Fibroblast of mammary gland (primary cell): ENCODE data around the gene DEF6.

ENCODE experiments used
- DNase-seq: peaks from one replicate; pipeline ENCODE4 v3.0.0-alpha.2; 2010; ENCODE audit warnings: low read depth
- H3K4me3 ChIP-seq: 2 replicates; pipeline ENCODE4 v1.5.1; 2011; ENCODE audit warnings: low read depth, mild to moderate bottlenecking, low read length, moderate library complexity; ENCODE audit not compliant: control insufficient read depth
- TF ChIP-seq, protein P1 (sequence below): conservative IDR thresholded peaks from 2 replicates; pipeline ENCODE4 v1.5.1; 2011; ENCODE audit warnings: low read depth, low read length, inconsistent platforms; ENCODE audit not compliant: control insufficient read depth, insufficient read depth

DEF6 gene

DNA sequence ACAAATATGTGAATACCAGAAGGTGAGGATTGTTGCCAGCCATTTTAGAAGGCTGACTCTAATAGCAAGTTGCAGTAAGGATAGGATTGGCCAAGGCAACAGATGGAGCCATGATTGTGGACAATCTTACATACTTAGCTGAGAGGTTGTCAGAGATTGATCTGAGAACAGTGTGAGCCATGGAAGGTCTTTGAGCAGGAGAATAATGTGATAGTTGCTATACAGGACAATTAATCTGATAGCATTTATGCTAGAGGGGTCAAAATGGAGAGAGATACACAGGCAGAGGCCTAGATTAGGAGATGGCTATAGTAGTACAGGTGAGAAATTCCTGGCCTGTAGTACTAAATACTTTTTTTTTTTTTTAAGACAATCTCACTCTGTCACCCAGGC is 68.6 kb downstream of the DEF6 start:
- TF ChIP-seq, protein P1, sequence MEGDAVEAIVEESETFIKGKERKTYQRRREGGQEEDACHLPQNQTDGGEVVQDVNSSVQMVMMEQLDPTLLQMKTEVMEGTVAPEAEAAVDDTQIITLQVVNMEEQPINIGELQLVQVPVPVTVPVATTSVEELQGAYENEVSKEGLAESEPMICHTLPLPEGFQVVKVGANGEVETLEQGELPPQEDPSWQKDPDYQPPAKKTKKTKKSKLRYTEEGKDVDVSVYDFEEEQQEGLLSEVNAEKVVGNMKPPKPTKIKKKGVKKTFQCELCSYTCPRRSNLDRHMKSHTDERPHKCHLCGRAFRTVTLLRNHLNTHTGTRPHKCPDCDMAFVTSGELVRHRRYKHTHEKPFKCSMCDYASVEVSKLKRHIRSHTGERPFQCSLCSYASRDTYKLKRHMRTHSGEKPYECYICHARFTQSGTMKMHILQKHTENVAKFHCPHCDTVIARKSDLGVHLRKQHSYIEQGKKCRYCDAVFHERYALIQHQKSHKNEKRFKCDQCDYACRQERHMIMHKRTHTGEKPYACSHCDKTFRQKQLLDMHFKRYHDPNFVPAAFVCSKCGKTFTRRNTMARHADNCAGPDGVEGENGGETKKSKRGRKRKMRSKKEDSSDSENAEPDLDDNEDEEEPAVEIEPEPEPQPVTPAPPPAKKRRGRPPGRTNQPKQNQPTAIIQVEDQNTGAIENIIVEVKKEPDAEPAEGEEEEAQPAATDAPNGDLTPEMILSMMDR: no peak
- H3K4me3 ChIP-seq: no peak overlapping the region
- no peak for DNase-seq

DNA sequence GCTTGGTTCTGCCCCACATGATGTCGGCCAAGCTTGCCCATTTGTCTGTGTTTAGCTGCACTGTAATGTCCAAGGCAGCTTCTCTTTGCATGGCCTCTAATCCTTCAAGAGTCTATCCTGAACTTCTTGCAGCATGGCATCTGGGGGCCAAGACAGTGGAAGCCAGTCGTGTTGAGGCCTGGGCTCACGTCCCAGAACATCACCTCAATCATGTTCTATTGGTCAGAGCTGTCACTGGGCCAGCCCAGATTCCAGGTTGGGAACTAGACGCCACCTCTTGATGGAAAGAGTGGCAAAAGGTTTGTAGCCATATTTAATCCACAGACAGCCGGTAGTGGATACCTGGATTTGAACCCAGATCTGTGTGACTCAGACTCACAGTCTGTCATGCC is 70.0 kb downstream of the DEF6 start:
- DNase-seq: no peak
- H3K4me3 ChIP-seq: no peak overlapping the region
- TF ChIP-seq, protein P1: no peak

DNA sequence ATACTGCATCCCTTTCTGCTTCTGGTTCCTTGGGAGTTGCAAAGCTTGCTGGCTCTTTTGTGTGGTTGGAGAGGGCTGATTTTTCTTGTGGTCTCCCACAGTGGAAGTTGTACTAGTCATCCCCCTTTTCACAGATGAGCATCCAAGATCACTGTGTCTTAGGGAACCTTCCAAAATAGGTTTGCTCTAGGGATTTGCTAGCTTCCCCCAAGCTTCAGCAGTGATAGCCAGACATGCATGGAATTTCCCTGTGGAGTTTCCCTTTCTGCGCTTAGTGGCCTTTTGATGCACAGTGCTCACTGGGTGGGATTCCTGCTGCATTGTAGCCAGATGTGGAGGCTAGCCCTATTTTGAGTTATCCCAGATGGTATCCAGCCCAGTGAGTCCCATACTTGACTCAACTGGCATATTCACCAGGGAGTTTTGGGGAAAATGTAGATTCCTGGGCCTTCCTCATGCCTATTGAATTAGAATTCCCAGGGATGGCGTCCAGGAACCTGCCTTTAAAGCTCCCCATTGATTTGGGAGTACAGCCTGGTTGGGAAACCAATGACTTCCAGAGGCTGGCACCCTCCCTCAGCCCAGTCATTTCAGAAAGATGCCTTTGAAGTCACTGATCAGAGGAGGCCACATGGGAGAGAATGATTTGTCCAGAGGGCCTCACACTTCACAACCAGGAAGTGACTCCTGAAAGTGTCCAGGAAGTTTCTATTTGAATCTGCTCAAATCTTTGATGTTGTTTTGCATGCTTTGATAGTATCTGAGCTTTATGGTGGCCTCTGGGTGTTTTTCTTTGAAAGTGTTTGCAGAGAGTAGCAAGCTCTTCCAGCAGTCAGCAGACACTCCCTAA is 70.6 kb downstream of the DEF6 start:
- peak; percentile 83 for DNase-seq
- TF ChIP-seq, protein P1: no peak
- no peak overlapping the region for H3K4me3 ChIP-seq

DNA sequence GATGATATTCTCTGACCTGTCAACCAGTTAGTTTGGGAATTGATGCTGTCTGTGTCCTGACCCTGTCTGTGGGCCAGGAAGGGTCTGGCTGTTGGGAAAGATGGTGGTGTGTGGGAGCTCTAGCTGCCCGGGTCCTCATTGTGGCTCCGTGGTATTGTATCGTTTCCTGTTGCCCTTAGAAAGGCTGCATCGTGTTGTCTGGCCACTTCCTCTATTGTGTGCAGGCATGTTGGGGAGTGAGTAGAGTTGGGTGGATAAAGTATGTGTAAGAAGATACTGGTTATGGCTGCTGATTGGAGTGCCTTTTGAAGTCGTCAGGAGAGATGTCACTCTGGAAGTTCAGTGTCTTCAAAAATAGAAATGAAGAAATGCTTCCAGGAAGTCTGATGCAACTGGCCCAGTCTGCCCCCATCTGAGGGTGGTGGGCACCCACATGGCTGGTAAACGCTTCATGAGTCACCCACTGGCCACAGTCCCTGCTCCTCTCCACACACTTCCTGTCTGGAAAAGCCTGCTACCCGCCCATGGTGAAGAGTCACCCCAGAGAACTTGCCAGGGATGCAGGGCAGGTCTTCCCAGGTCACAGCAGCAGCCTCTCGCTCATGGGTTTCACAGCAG is 72.6 kb downstream of the DEF6 start:
- H3K4me3 ChIP-seq: no peak overlapping the region
- DNase-seq: peak; percentile 97
- TF ChIP-seq, protein P1: no peak

DNA sequence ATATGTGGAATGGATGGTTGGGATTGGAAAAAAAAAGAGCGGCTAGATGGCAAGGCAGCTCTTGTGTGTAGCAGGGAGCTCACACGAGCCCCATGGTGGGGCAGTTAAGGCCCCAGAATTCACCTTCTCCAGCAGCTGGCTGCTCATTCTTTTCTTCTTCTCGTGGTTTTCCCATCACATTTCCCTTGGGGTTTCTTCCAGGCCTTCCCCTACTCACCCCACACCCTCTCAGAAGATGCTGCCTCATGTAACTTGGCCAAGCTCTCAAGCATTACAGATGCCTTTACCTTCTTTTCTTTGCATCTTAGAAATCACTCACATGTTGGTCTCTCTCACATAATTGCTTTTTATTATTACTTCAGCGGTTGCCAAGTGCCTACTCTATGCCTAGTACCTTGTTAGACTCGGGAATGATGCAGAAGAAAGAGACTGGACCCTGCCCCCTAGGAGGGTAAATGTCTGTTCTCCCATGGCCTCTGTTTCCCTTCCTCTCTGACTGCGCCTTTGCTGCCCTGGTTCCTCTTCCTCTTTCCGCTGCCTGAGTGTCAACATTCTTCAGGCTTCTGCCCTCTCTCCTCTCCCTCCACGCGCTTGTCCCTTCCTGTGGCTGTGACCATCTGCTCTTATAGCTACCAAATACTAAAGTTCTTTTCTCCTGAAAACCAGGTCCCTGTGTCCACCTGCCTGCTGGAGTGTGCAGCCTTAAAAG is 73.3 kb downstream of the DEF6 start:
- TF ChIP-seq, protein P1: no peak
- DNase-seq: peak; percentile 76
- no peak overlapping the region for H3K4me3 ChIP-seq
